HG03175 (cell line): ENCODE data around the gene SHQ1.
"Not testable (repeated sequence)": the region's sequence is repeated elsewhere in the genome, so short reads cannot be mapped to it uniquely, and the experiment has no call there.

Experiments
- ATAC-seq: cut with Tn5 transposase; IDR thresholded peaks from one replicate; pipeline ENCODE4 v1.9.1; 2021; ENCODE audit warnings: mild to moderate bottlenecking, moderate library complexity; ENCODE audit not compliant: unreplicated experiment

The SHQ1 gene

DNA sequence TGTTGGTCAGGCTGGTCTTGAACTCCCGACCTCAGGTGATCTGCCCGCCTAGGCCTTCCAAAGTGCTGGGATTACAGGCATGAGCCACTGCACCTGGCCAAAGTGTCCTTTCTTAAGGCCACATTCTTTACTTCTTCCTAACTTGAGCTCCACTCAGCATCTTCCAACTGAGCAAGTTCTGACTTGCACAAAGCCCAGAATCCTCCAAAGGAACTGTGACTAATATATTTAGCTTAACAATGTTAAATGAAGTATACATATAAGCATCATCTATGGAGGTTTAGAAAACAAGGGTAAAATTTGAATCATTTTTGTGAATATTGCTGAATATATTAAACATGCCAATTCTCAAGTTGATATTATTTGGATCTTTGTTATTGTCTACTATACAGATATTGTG lies 93.7 kb downstream of the SHQ1 start:
- no peak for ATAC-seq

DNA sequence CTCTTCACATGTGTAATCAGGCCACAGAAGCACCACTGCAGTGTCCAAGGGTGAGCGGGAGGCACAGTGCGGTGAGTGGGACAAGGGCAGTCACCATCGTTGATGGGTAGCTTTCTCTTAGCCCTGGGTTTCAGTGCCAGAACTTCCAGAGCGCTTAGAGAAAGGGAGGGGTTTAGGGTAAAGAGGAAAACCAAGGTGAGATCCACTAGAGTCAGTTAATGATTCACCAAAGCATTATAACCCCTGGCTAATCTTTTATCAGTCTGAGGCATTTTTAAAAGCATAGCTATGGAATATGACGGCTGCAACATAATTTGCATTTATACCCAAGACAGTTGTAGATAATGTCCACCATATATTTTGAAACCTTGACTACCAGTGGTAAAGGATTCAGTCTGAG lies 94.8 kb downstream of the SHQ1 start:
- no peak for ATAC-seq

DNA sequence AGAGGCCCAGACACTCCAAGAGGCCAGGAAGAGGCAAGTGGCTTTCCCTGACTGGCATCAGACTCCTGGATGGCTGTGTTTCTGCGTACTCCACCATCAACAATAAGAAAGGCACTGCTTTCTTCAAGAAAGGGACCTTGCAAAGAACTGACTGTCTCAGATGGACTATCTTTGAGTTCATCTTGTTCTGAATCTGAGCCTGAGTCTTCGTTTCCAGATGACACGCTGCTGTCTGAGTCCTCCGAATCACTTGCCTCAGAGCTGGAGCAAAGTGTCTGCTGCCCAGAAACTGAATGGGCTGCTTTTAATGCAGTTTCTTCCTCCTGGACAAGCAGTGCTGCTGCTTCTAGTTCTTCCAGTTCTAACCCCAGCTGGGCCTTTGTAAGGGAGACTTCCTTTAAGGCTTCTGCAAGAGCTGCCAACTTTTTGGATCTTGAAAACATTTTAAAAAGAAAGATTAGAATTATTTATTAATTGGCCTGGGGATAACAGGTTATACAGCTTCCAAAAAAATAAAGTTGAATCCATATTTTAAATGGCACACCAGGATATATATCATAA lies 97.8 kb downstream of the SHQ1 start:
- ATAC-seq, result no peak

GRCh38 chr3:72748659-72749058 lies 99.6 kb downstream of the SHQ1 start:
- no peak for ATAC-seq

DNA sequence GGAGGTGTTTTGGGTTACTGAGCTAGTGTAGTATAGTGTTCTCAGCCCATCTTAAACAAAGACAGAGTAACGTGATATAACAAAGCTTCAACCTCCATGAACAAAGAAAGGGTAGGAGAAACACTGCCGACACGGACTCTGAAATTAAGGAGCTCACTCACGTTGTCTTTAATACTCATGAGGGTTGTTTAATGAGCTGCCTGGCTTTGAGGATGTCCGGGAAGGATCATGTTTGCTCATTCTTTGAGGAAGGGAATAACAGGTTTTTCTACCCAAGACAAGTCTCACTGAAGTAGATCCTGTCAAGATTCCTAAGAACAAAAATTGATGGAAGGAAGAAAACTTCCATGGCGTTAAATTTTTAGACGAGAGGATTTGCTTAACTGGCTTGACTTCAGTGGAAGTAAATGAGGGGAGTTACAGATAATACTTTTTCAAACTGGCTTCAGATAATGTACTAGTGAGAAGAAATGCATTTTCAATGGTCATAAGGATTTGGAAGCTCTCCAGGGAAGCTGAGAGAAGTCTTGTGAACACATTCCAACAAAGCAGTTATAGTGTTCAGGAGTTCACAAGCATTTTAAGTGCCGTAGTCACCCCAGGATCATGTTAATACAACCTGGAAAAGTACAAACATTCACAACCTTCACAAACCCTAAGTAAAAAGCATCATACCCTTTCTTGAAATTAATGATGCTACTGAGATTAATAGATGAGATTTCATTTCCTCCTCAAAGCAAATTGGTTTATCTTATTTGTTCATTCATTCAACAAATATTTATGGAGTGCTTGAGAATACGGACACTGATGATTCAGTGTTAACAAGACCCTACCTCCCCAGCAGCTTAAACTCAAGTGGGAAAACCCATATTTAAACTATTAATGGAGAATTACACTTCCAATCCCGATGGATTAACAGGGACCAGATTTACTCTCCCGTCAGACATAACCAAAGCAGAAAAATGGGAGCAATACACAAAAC lies 101.5 kb downstream of the SHQ1 start:
- ATAC-seq, result no peak

GRCh38 chr3:72745146-72745999 lies 102.9 kb downstream of the SHQ1 start:
- no peak for ATAC-seq

- no peak for ATAC-seq
Measured at GRCh38 chr3:72744330-72744729, 103.9 kb downstream of the SHQ1 start.

- ATAC-seq, result no peak
Measured at GRCh38 chr3:72739531-72740466, 108.4 kb downstream of the SHQ1 start.

- ATAC-seq, result peak; percentile 64
Measured at GRCh38 chr3:72738752-72739530, 109.3 kb downstream of the SHQ1 start.

GRCh38 chr3:72735072-72735471 lies 113.2 kb downstream of the SHQ1 start:
- not testable (repeated sequence) for ATAC-seq

DNA sequence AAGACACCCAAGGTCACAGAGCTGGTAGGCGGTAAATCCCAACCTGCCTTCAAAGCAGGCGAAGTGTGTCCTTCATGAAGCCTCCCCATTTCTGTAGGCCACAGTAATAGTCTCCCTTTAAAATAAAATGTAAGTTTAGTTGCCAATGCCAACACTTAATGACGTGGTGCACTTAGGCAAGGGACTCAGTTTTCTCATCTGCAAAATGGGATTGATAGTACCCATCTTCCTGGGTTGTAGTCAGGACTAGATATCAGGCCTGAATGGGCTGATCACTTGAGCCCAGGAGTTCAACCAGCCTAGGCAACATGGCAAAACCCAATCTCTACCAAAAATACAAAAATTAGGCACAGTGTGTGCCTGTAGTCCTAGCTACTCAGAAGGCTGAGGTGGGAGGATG lies 114.6 kb downstream of the SHQ1 start:
- ATAC-seq, result no peak

GRCh38 chr3:72732666-72733345 lies 115.4 kb downstream of the SHQ1 start:
- ATAC-seq, result not testable (repeated sequence)

DNA sequence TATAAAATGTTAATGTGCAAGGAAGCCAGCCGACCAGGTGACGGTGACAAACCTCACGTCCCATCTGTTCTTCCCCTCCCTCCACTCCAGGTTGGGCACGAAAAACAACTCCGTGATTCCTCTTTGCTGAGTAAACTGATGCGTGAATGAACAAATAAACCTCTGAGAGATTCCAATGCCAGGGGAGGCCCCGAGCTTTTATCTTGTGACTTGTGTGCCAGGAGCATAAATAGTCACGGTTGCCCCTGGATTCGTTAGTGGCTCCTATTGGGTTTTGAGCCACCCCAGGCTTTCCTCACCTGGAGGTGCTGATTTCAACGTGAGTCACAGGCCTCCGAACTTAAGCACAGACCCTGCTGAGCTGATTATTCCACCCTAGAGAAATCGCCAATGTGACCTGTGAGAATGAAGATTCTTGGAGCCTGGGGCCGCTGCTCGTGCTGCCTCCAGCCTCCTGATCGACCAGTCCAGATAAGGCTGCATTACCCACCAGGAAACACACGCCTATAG lies 119.2 kb downstream of the SHQ1 start:
- ATAC-seq, result no peak

GRCh38 chr3:72728329-72728889 lies 119.8 kb downstream of the SHQ1 start:
- ATAC-seq, result no peak

DNA sequence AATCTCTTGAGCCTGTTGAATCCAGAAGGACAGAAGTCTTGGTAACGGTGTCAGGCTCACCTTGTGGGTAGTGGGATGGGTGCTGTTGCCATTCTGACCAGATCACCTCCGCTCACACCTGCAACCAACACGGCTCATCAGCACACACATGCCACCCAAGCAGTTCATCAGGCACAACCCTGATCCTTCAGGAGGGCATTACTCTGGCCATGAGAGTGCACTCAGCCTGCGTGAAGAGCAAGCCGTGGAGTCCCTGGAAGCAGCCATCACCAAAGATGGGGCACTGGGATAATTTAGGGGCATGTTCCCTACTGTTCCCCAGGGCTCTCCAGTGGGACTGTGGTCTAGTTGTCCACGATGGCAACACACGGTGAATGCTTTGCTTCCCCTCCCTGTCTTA lies 120.5 kb downstream of the SHQ1 start:
- ATAC-seq, result no peak

- ATAC-seq, result no peak
Measured at GRCh38 chr3:72727172-72727571, 121.1 kb downstream of the SHQ1 start.

GRCh38 chr3:72725229-72725628 lies 123.0 kb downstream of the SHQ1 start:
- no peak for ATAC-seq

GRCh38 chr3:72724070-72724469 lies 124.2 kb downstream of the SHQ1 start:
- ATAC-seq, result no peak
